ENCODE results near the gene SMIM24.
A peak's percentile ranks its signal among the peaks of the same experiment; 100 is the strongest.
"Not testable (repeated sequence)": the region's sequence is repeated elsewhere in the genome, so short reads cannot be mapped to it uniquely, and the experiment has no call there.

The SMIM24 gene

GRCh38 chr19:3448616-3449334 lies 31.6 kb downstream of the SMIM24 start:
- no peaks in the 10 kb centered on the region for H3K27me3 Mint-ChIP-seq
- peaks cover 5% of the 10 kb centered on the region for H3K4me1 Mint-ChIP-seq (ENCODE audit: low read depth)
- no peak overlapping the region for H3K27ac Mint-ChIP-seq
- H3K36me3 Mint-ChIP-seq = no peaks in the 10 kb centered on the region
- H3K4me3 Mint-ChIP-seq = no peak overlapping the region
- H3K9me3 Mint-ChIP-seq (ENCODE audit: low read depth) = no peaks in the 10 kb centered on the region

- H3K36me3 Mint-ChIP-seq; H3K4me3 Mint-ChIP-seq; H3K27me3 Mint-ChIP-seq; H3K27ac Mint-ChIP-seq; H3K9me3 Mint-ChIP-seq (ENCODE audit: low read depth); H3K4me1 Mint-ChIP-seq (ENCODE audit: low read depth): not testable (repeated sequence)
Measured at GRCh38 chr19:3446657-3447056, 33.7 kb downstream of the SMIM24 start.

GRCh38 chr19:3444695-3445234 lies 35.6 kb downstream of the SMIM24 start:
- Mint-ChIP-seq H3K27me3 (no peaks in the 10 kb centered on the region), H3K4me1 (ENCODE audit: low read depth) (peaks cover 5% of the 10 kb centered on the region), H3K9me3 (ENCODE audit: low read depth) (no peaks in the 10 kb centered on the region), H3K4me3 (no peak overlapping the region), H3K36me3 (no peaks in the 10 kb centered on the region), H3K27ac (no peak overlapping the region)

GRCh38 chr19:3443840-3444694 lies 36.3 kb downstream of the SMIM24 start:
- H3K27me3 Mint-ChIP-seq = no peaks in the 10 kb centered on the region
- no peak overlapping the region for H3K27ac Mint-ChIP-seq
- no peaks in the 10 kb centered on the region for H3K9me3 Mint-ChIP-seq (ENCODE audit: low read depth)
- no peaks in the 10 kb centered on the region for H3K36me3 Mint-ChIP-seq
- no peak overlapping the region for H3K4me3 Mint-ChIP-seq
- peaks cover 5% of the 10 kb centered on the region for H3K4me1 Mint-ChIP-seq (ENCODE audit: low read depth)

- Mint-ChIP-seq H3K27me3 (no peaks in the 10 kb centered on the region), H3K36me3 (no peaks in the 10 kb centered on the region), H3K4me1 (ENCODE audit: low read depth) (peaks cover 5% of the 10 kb centered on the region), H3K9me3 (ENCODE audit: low read depth) (no peaks in the 10 kb centered on the region), H3K27ac (no peak overlapping the region), H3K4me3 (no peak overlapping the region)
Measured at GRCh38 chr19:3442487-3443071, 37.7 kb downstream of the SMIM24 start.

GRCh38 chr19:3441986-3442329 lies 38.4 kb downstream of the SMIM24 start:
- Mint-ChIP-seq H3K27me3 (no peaks in the 10 kb centered on the region), H3K36me3 (no peaks in the 10 kb centered on the region), H3K27ac (no peak overlapping the region), H3K4me1 (ENCODE audit: low read depth) (peaks cover 5% of the 10 kb centered on the region), H3K9me3 (ENCODE audit: low read depth) (no peaks in the 10 kb centered on the region), H3K4me3 (no peak overlapping the region)

- Mint-ChIP-seq H3K36me3 (no peaks in the 10 kb centered on the region), H3K9me3 (ENCODE audit: low read depth) (no peaks in the 10 kb centered on the region), H3K4me1 (ENCODE audit: low read depth) (peaks cover 5% of the 10 kb centered on the region), H3K27me3 (no peaks in the 10 kb centered on the region), H3K4me3 (no peak overlapping the region), H3K27ac (no peak overlapping the region)
Measured at GRCh38 chr19:3441089-3441985, 39.0 kb downstream of the SMIM24 start.

GRCh38 chr19:3440082-3440481 lies 40.2 kb downstream of the SMIM24 start:
- Mint-ChIP-seq H3K36me3 (no peaks in the 10 kb centered on the region), H3K27me3 (no peaks in the 10 kb centered on the region), H3K9me3 (ENCODE audit: low read depth) (no peaks in the 10 kb centered on the region), H3K4me3 (no peak overlapping the region), H3K27ac (no peak overlapping the region), H3K4me1 (ENCODE audit: low read depth) (peaks cover 10% of the 10 kb centered on the region)

GRCh38 chr19:3434630-3435553 lies 45.4 kb downstream of the SMIM24 start:
- Mint-ChIP-seq H3K4me3 (peak overlapping the region; percentile 96), H3K4me1 (ENCODE audit: low read depth) (peaks cover 10% of the 10 kb centered on the region), H3K9me3 (ENCODE audit: low read depth) (no peaks in the 10 kb centered on the region), H3K27me3 (no peaks in the 10 kb centered on the region), H3K27ac (peak overlapping the region; percentile 99), H3K36me3 (no peaks in the 10 kb centered on the region)

- peaks cover 10% of the 10 kb centered on the region for H3K4me1 Mint-ChIP-seq (ENCODE audit: low read depth)
- no peaks in the 10 kb centered on the region for H3K36me3 Mint-ChIP-seq
- H3K4me3 Mint-ChIP-seq = peak overlapping the region; percentile 96
- H3K9me3 Mint-ChIP-seq (ENCODE audit: low read depth) = no peaks in the 10 kb centered on the region
- H3K27me3 Mint-ChIP-seq = no peaks in the 10 kb centered on the region
- peak overlapping the region; percentile 99 for H3K27ac Mint-ChIP-seq
Measured at GRCh38 chr19:3433805-3434540, 46.4 kb downstream of the SMIM24 start.

GRCh38 chr19:3433313-3433712 lies 47.0 kb downstream of the SMIM24 start:
- Mint-ChIP-seq H3K9me3 (ENCODE audit: low read depth) (no peaks in the 10 kb centered on the region), H3K36me3 (no peaks in the 10 kb centered on the region), H3K4me3 (no peak overlapping the region), H3K4me1 (ENCODE audit: low read depth) (peaks cover 10% of the 10 kb centered on the region), H3K27ac (no peak overlapping the region), H3K27me3 (no peaks in the 10 kb centered on the region)

- Mint-ChIP-seq H3K4me1 (ENCODE audit: low read depth) (peaks cover 14% of the 10 kb centered on the region), H3K9me3 (ENCODE audit: low read depth) (no peaks in the 10 kb centered on the region), H3K4me3 (no peak overlapping the region), H3K36me3 (peaks cover 2% of the 10 kb centered on the region), H3K27me3 (no peaks in the 10 kb centered on the region), H3K27ac (no peak overlapping the region)
Measured at GRCh38 chr19:3431760-3432397, 48.4 kb downstream of the SMIM24 start.

GRCh38 chr19:3430366-3430680 lies 50.0 kb downstream of the SMIM24 start:
- not testable (repeated sequence) for H3K27ac Mint-ChIP-seq; H3K4me1 Mint-ChIP-seq (ENCODE audit: low read depth); H3K27me3 Mint-ChIP-seq; H3K36me3 Mint-ChIP-seq; H3K4me3 Mint-ChIP-seq; H3K9me3 Mint-ChIP-seq (ENCODE audit: low read depth)
